GM19328 (cell line): ENCODE measurements around the gene PIAS4.
A peak's percentile ranks its signal among the peaks of the same experiment; 100 is the strongest.
"Not testable (repeated sequence)": the region's sequence is repeated elsewhere in the genome, so short reads cannot be mapped to it uniquely, and the experiment has no call there.

Experiments
- ATAC-seq: cut with Tn5 transposase; IDR thresholded peaks from one replicate; pipeline ENCODE4 v1.9.1; 2021; ENCODE audit warnings: mild to moderate bottlenecking, moderate library complexity; ENCODE audit not compliant: unreplicated experiment

PIAS4 gene, protein sequence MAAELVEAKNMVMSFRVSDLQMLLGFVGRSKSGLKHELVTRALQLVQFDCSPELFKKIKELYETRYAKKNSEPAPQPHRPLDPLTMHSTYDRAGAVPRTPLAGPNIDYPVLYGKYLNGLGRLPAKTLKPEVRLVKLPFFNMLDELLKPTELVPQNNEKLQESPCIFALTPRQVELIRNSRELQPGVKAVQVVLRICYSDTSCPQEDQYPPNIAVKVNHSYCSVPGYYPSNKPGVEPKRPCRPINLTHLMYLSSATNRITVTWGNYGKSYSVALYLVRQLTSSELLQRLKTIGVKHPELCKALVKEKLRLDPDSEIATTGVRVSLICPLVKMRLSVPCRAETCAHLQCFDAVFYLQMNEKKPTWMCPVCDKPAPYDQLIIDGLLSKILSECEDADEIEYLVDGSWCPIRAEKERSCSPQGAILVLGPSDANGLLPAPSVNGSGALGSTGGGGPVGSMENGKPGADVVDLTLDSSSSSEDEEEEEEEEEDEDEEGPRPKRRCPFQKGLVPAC

DNA sequence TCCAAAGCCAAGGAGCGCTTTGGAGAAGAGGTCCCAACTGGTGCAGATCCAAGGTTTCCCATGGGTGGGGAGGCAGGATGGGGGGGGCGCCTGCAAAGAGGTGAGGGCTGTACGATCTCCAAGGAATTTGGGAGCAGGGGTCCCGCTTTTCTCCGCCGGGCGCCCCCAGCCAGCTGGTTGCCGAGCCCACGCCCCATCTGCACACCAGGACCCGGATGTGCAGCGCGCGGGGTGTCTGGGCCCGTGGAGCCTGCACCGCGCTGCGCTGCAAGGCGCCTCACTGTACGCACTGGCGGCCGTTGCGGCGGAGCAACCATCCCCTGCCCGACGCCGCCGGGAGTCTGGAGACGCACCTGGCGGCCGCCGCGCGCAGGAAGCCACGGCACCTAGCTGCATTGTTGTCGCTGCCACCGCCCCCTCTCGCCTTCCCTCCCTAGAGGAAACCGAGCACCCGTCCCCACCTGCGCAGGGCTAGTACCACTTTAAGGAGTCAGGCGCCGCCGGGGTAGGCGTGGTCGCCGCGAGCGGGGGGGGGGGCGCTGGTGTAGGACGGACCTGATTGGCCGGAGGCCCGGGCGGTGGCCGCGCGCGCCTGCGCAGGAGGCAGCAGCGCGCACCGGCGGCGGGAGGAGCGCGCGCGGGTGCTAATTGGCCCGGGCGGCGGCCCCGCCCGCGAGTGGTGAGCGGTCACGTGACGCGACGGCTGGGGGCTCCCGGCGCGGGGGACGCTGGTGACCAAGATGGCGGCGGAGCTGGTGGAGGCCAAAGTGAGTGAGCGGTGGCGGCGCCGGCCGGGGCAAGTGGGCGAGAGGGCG, at the start of gene PIAS4:
Gene PIAS4, plus strand, starts transcription at position 716 of the 815 bp plus-strand sequence. Its CDS starts 25 bp downstream, at position 741.
- ATAC-seq: peak; percentile 80

DNA sequence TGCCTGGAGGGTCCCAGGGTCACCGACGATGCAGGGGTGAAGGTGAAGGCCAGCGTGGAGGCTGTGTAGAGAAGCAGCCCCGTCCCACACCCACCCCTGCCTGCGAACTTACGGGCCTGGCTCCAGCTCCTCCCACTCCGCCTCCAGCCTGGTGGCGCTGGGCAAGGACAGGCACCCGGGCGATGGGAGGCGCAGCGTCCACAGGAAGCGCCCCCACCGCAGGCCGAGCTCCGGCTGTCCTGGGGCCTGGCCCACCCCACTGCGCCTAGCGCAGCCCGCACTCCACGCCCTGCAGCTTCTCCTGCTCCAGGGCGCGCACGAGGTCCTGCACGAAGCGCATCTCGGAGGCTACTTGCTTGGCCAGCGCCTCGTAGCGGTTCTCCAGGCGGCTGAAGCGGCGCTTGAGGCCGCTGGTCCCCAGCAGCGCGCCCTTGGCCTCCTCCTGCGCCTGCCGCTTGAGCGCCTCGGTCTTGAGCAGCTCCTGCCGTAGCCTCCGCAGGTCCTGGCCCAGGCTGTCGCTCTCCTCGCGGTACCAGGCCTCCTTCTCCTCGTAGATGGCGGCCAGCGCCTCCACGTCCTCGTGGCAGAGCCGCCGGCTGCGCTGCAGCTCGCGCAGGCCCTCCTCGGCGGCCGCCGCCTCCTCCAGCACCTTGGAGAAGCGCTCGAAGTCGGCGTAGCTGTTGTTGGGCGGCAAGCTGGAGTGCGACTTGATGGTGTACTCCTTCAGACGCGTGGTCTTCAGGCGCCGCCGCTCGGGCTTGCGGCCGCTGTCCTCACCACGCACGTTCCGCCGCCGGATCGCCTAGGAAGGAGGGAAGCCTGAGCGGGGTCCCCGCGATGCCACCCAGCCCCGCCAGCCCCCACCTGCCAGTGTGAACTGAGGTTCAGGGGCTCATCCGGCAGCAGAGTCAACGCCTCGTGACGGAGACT, 48.4 kb upstream of the PIAS4 start:
- no peak for ATAC-seq

DNA sequence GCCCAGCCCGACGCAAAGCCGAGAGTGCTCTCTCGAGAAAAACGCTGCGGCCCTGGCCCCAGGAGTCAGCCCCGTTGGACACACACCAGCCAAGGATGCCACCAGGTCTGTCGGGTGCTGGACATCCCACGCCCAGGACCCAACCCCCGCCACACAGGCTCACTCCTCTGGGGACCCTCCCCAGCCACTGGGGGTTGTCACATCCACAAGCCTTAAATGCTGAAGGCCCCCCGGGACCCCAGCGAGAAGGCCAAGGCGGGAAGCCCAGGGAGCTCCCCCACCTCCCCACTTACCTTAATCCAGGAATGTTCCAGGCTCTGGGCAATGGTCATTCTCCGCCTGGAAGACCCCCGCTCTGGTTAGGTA, 47.8 kb upstream of the PIAS4 start:
- ATAC-seq: no peak

DNA sequence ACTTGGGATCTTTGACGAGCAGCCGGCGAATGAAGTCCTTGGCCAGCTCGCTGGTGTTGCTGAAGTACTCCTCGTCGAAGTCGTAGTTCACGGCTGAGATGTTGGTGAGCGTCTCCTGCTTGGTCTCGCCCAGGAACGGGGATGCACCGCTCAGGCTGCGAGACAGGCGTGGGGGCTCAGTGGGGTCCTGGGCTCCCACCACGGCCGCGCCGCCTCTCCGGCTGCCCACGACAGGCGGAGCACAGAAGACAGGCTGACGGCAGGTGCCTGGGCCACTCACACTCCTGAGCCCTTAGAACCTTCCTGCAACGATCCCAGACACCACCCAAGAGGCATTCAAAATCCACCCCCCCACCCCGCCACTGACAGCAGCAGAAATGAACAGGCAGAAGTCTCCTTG, 46.5 kb upstream of the PIAS4 start:
- ATAC-seq: no peak

GRCh38 chr19:3963458-3964255, 43.9 kb upstream of the PIAS4 start:
- ATAC-seq: no peak

GRCh38 chr19:3964256-3965194, 43.0 kb upstream of the PIAS4 start:
- no peak for ATAC-seq

DNA sequence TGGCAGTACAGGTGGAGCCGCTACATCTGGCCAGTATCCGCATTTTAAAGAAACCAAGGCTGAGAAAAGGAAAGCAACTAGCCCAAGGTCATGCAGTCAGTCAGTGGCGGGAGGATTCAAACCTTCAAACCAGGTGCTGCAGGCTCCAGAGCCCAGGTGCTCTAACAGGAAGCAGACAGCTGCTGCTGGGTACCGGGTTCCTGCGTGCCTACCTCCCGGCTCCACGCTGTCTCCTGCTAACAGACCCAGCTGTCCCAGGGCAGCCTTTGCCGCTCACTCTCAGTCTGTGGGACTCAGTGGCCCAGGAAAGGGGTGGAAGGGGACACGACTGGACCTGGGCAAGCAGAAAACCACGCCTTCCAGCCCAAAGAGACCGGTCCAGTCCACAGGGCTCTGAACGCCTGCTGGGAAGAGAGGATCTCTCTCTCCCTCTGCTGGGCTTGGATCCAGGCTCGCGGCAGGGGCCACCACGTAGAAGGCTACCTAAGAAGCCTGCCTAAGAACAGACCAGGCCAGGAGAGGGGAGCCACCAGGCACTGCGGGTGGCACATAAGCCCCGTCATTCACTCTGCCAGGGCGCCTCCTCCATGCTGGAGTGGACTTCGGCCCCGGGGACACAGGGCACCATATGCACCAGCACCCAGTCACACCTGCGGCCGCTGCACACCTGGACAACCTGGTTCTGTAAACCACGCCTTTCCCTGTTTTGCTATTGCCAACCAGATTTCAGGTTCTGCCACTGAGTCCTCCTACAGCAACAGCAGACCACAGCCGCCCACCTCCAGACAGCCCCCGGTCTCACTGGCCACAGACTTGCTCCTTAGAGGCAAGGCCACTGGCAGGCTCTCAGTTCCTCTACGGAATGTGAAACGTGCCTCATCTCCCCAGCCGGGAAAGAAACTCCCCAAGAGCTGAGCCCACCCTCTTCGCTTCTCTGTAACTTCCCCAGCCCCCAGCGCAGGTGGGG, 41.2 kb upstream of the PIAS4 start:
- ATAC-seq: no peak

- not testable (repeated sequence) for ATAC-seq
Measured at GRCh38 chr19:3967983-3968382, 39.6 kb upstream of the PIAS4 start.

- ATAC-seq: no peak
Measured at GRCh38 chr19:3968556-3969434, 38.7 kb upstream of the PIAS4 start.

DNA sequence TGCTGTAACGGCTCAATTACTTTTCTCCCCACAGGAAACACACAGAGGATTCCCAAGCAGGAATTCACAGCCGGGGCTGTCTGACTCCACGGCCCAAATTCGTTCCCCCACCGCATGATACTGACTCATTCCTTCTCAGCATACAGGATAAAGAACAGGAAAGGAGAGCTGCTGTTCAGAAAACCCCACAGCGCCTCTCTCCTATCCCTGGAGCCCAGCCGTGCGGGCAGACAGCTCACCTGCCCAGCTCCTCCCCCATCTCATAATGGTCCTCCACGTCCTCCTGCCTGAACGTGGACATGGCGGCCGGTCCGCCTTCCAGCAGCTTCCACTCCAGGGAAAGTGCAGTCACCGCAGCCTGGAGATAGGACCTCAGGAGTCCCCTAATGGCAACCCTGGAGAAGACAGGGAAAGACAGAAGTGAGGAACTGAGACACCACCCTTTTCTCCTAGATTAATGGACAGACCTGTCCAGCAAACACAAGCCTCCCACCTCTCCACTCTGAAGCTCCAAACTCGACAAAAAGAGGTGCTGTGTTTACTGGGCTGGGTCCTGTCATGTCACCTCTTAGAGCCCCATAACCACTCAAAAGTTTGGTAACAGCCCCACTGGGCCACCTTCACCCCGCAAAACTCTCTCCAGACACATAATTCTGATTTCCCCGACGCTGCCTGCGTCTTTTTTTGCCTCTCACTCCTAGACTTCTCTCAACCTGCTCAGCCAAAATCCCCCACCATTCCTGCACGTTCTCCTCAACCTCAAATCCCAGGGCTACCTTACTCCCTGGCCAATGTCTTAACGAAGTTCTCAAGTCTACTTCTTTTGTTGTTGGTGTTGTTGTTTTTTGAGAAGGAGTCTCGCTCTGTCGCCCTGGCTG, 37.9 kb upstream of the PIAS4 start:
- ATAC-seq: no peak

GRCh38 chr19:3970313-3970807, 37.2 kb upstream of the PIAS4 start:
- no peak for ATAC-seq

DNA sequence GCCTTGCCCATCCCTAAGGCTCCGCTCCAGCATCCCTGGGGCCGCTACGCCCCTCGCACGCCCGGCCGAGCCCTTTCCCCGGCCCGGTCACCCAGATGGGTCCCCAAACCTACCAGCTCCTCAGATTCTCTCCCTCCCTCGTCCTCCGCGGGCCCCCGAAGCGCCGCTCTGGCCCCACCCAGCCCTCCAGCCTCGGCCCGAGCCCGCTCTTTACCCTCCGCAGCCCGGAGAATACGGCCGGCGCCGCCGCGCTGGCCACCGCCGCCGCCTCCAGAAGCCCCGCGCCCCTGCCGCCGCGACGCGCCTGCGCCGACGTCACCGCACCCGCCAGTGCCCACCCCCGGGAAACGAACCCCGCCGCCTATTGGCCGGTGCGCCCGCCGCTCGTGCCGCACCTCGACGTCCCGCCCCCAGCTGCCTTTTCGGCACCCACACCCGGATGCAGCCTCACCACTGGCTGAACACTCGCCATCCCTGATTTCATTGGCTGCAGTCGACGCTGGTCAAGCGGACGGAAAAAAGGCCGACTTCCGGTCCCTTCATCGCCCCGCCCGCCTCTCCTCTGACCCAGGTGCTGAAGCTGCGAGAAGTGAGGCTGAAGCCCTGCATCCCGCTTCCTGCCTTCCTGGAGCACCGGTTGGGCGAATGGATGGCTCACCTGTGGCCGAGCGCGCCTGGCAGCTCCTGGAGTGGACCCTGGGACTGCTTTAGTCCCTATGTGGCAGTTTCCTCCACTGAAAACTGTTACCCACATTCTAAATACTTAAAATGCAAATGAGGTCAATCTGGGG, 36.5 kb upstream of the PIAS4 start, which contains the start of gene DAPK3:
Gene DAPK3, minus strand, starts transcription at position 292 of the 791 bp plus-strand sequence. CDS start 1,364 bp downstream, outside the sequence.
- peak; percentile 87 for ATAC-seq

DNA sequence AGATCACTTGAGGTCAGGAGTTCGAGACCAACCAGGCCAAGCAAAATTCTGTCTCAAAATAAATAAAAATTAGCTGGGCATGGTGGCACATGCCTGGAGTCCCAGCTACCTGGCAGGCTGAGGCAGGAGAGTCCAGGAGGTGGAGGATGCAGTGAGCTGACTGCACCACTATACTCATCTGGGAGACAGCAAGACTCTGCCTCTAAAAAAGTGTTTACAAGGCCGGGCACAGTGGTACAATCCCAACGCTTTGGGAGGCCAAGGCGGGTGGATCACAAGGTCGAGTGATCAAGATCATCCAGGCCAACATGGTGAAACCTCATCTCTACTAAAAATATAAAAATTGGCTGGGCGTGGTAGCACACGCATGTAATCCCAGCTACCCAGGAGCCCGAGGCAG, 32.4 kb upstream of the PIAS4 start:
- ATAC-seq: no peak

DNA sequence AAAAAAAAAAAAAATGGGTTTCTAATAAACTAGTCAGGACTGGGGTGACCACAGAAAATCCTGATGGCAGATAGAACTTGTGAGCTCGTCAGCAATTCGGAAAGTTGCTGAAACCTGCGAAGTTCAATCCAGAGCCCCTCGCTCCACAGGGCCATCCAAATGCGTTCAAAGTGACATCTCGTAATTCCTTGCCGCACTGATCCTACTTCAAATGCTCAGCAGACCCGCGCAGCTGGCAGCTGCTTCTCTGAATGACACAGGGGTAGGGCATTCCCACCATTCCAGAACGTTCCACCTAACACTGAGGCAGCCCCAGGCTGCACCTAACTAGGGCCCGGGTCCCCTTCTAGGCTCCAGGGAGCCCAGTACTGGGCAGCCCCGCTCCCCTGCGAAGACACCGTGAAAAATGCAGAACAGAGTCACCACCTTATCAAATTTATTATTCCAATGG, 31.9 kb upstream of the PIAS4 start:
- no peak for ATAC-seq
